ENCODE data around the gene PIGO. TPM values are rescaled to one million over a fixed set of nuclear protein-coding genes. Genes with fewer than 3 reads are reported as not detected.

The PIGO gene
- total RNA-seq, 1 donor from 2014 or later = 9.3 TPM

Other genes starting within 250 kb of the PIGO start
- not detected in 2 replicates for gene PHF24, start 138.3 kb downstream of the PIGO start, total RNA-seq
- gene DNAJB5, start 106.8 kb downstream of the PIGO start, total RNA-seq = 9.1 and 9.6 TPM in 2 replicates
- gene VCP, start 24.0 kb downstream of the PIGO start, total RNA-seq = 684 and 811 TPM in 2 replicates
- gene FANCG, start 16.6 kb downstream of the PIGO start, total RNA-seq = 24.1 and 32.5 TPM in 2 replicates
- gene STOML2, start 6.5 kb upstream of the PIGO start, total RNA-seq = 275 and 339 TPM in 2 replicates
- gene ATOSB, start 19.3 kb upstream of the PIGO start, total RNA-seq = 17.7 and 19.7 TPM in 2 replicates
- 41.3 and 70.2 TPM in 2 replicates for gene UNC13B, start 65.4 kb upstream of the PIGO start, total RNA-seq